Measurements from ENCODE around the gene IRAK3. TPM values are rescaled to one million over a fixed set of nuclear protein-coding genes. Genes with fewer than 3 reads are reported as not detected.

IRAK3 gene
- total and polyA plus RNA-seq, 2 donors (not counting 3 experiments of a cell fraction or from before 2014, with no cell fraction given) = 2.3 to 8.5 TPM

- CTCF ChIA-PET = interaction anchor here (1.3 to 2.0 kb wide), 2 partner anchors 10 to 427 kb away, joined by 3 to 6 read pairs; no protein-coding TSS in a partner anchor
- Histone ChIP-seq H3K4me2 (ENCODE audit: insufficient read depth, low read length) (no peak overlapping the region), H3K27me3 (ENCODE audit: control insufficient read depth in 2 of 2, insufficient read depth in 2 of 2, low read length in 2 of 2) (no peaks in the 10 kb centered on the region), H3K9me1 (replicated peaks; ENCODE audit: control insufficient read depth, extremely low read depth, insufficient read depth, low read length) (no peaks in the 10 kb centered on the region), H3K79me2 (ENCODE audit: control insufficient read depth, insufficient read depth, low read length) (no peaks in the 10 kb centered on the region), H3K4me1 (ENCODE audit: control insufficient read depth, extremely low read depth, insufficient read depth, low read length) (peaks cover 2% of the 10 kb centered on the region), H2AFZ (ENCODE audit: low read depth, low read length) (no peak overlapping the region), H3K27ac (ENCODE audit: insufficient read depth, low read depth, low read length) (no peak overlapping the region), H3K36me3 (ENCODE audit: control insufficient read depth in 2 of 2, extremely low read depth in 1 of 2, insufficient read depth in 2 of 2, low read length in 2 of 2) (no peaks in the 10 kb centered on the region), H3K9ac (replicated peaks; ENCODE audit: extremely low read depth, insufficient read depth, low read length) (no peak overlapping the region), H4K20me1 (replicated peaks; ENCODE audit: control insufficient read depth, extremely low read depth, insufficient read depth, low read length) (no peaks in the 10 kb centered on the region), H3K9me3 (replicated peaks; ENCODE audit: control insufficient read depth, insufficient read depth, low read length) (no peaks in the 10 kb centered on the region), H3K4me3 (replicated peaks in 1 of 3; ENCODE audit: insufficient read depth in 1 of 3, low read depth in 1 of 3, low read length in 3 of 3) (no peak overlapping the region)
- FAIRE-seq = no peak
- dilution Hi-C loops (cut with MboI; ENCODE audit: extremely low pct_ligation_motif_present, low sequenced_read_pairs) (no loop called here), intact Hi-C loops (cut with micrococcal nuclease) (no loop called here)
- POLR2A ChIA-PET = no interaction called here
- no peak for DNase-seq (ENCODE audit: low read depth, low spot score)
- BruUV-seq (replicated peaks) = no TSS peak
- TF ChIP-seq CTCF (IDR thresholded peaks at IDR 0.05; ENCODE audit: extremely low read depth in 1 of 2, insufficient read depth in 1 of 2, low read depth in 1 of 2, low read length in 2 of 2) = no peak
- TF ChIP-seq POLR2AphosphoS5 (IDR thresholded peaks at IDR 0.05; ENCODE audit: insufficient read depth, low read depth, low read length) = no peak
- no peak for TF ChIP-seq MAX (IDR thresholded peaks at IDR 0.05; ENCODE audit: insufficient read depth, insufficient read length)
- no peak for TF ChIP-seq JUN (IDR thresholded peaks at IDR 0.05; ENCODE audit: borderline replicate concordance, insufficient read depth, insufficient read length, low read depth)
- no peak for TF ChIP-seq MYC (IDR thresholded peaks at IDR 0.05; ENCODE audit: low read depth, low read length)
- TF ChIP-seq GATA2 (IDR thresholded peaks at IDR 0.05; ENCODE audit: insufficient read depth, insufficient read length, low read depth, low read length) = no peak
- no peak for TF ChIP-seq POLR2A (IDR thresholded peaks at IDR 0.05; ENCODE audit: low read depth, low read length)
- no peak for TF ChIP-seq FOS (IDR thresholded peaks at IDR 0.05; ENCODE audit: borderline replicate concordance, insufficient read depth, low read length)
- no peak for TF ChIP-seq EZH2 (IDR thresholded peaks at IDR 0.05; ENCODE audit: borderline replicate concordance, low read depth, low read length, severe bottlenecking)
Measured at GRCh38 chr12:66282244-66282643, 93.2 kb downstream of the IRAK3 start.

Measured in endothelial cell of umbilical vein (primary cell).